ENCODE results near the gene EEF1E1.

The EEF1E1 gene

GRCh38 chr6:8084586-8084985 is 17.8 kb downstream of the EEF1E1 start:
- H3K4me3 Mint-ChIP-seq, result no peak overlapping the region
- H3K27me3 Mint-ChIP-seq, result no peaks in the 10 kb centered on the region
- ATAC-seq (replicated peaks; ENCODE audit: extremely low read depth, poor library complexity, severe bottlenecking) (no peak), DNase-seq (ENCODE audit: low spot score in 2 of 2) (no peak)
- no peak overlapping the region for H3K27ac Mint-ChIP-seq (ENCODE audit: low read depth)
- H3K36me3 Mint-ChIP-seq (ENCODE audit: insufficient read depth), result peaks cover 15% of the 10 kb centered on the region
- peaks cover 9% of the 10 kb centered on the region for H3K4me1 Mint-ChIP-seq
- H3K9me3 Mint-ChIP-seq, result no peaks in the 10 kb centered on the region

- DNase-seq (ENCODE audit: low spot score in 2 of 2), result no peak
- H3K27ac Mint-ChIP-seq (ENCODE audit: low read depth), result no peak overlapping the region
- peaks cover 9% of the 10 kb centered on the region for H3K4me1 Mint-ChIP-seq
- H3K27me3 Mint-ChIP-seq, result no peaks in the 10 kb centered on the region
- H3K36me3 Mint-ChIP-seq (ENCODE audit: insufficient read depth), result peaks cover 9% of the 10 kb centered on the region
- no peak overlapping the region for H3K4me3 Mint-ChIP-seq
- H3K9me3 Mint-ChIP-seq, result no peaks in the 10 kb centered on the region
- no peak for ATAC-seq (replicated peaks; ENCODE audit: extremely low read depth, poor library complexity, severe bottlenecking)
Measured at GRCh38 chr6:8082954-8083858, 19.1 kb downstream of the EEF1E1 start.

GRCh38 chr6:8082572-8082953 is 19.8 kb downstream of the EEF1E1 start:
- peaks cover 9% of the 10 kb centered on the region for H3K4me1 Mint-ChIP-seq
- no peak for ATAC-seq (replicated peaks; ENCODE audit: extremely low read depth, poor library complexity, severe bottlenecking)
- H3K36me3 Mint-ChIP-seq (ENCODE audit: insufficient read depth), result peaks cover 6% of the 10 kb centered on the region
- H3K9me3 Mint-ChIP-seq, result no peaks in the 10 kb centered on the region
- DNase-seq (ENCODE audit: low spot score in 2 of 2), result no peak
- no peak overlapping the region for H3K27ac Mint-ChIP-seq (ENCODE audit: low read depth)
- no peaks in the 10 kb centered on the region for H3K27me3 Mint-ChIP-seq
- H3K4me3 Mint-ChIP-seq, result no peak overlapping the region

- ATAC-seq (replicated peaks; ENCODE audit: extremely low read depth, poor library complexity, severe bottlenecking), result no peak
- no peak for DNase-seq (ENCODE audit: low spot score in 2 of 2)
- Mint-ChIP-seq H3K36me3 (ENCODE audit: insufficient read depth) (peaks cover 2% of the 10 kb centered on the region), H3K4me3 (no peak overlapping the region), H3K4me1 (no peaks in the 10 kb centered on the region), H3K27me3 (no peaks in the 10 kb centered on the region), H3K9me3 (no peaks in the 10 kb centered on the region), H3K27ac (ENCODE audit: low read depth) (no peak overlapping the region)
Measured at GRCh38 chr6:8080362-8081151, 21.8 kb downstream of the EEF1E1 start.

- Mint-ChIP-seq H3K4me1 (no peaks in the 10 kb centered on the region), H3K4me3 (no peak overlapping the region), H3K27me3 (no peaks in the 10 kb centered on the region), H3K27ac (ENCODE audit: low read depth) (no peak overlapping the region), H3K9me3 (no peaks in the 10 kb centered on the region), H3K36me3 (ENCODE audit: insufficient read depth) (peaks cover 2% of the 10 kb centered on the region)
- DNase-seq (ENCODE audit: low spot score in 2 of 2), result no peak
- no peak for ATAC-seq (replicated peaks; ENCODE audit: extremely low read depth, poor library complexity, severe bottlenecking)
Measured at GRCh38 chr6:8079126-8079525, 23.2 kb downstream of the EEF1E1 start.

GRCh38 chr6:8077991-8078390 is 24.4 kb downstream of the EEF1E1 start:
- DNase-seq (ENCODE audit: low spot score in 2 of 2), result no peak
- Mint-ChIP-seq H3K27me3 (no peaks in the 10 kb centered on the region), H3K4me1 (no peaks in the 10 kb centered on the region), H3K9me3 (no peaks in the 10 kb centered on the region), H3K27ac (ENCODE audit: low read depth) (no peak overlapping the region), H3K4me3 (no peak overlapping the region), H3K36me3 (ENCODE audit: insufficient read depth) (peaks cover 2% of the 10 kb centered on the region)
- no peak for ATAC-seq (replicated peaks; ENCODE audit: extremely low read depth, poor library complexity, severe bottlenecking)

- Mint-ChIP-seq H3K4me1 (no peaks in the 10 kb centered on the region), H3K4me3 (no peak overlapping the region)
Measured at GRCh38 chr6:8075704-8076103, 26.6 kb downstream of the EEF1E1 start.

GRCh38 chr6:8075185-8075584 is 27.2 kb downstream of the EEF1E1 start:
- Mint-ChIP-seq H3K4me3 (no peak overlapping the region), H3K4me1 (no peaks in the 10 kb centered on the region), H3K9me3 (no peaks in the 10 kb centered on the region), H3K27ac (ENCODE audit: low read depth) (no peak overlapping the region), H3K27me3 (no peaks in the 10 kb centered on the region), H3K36me3 (ENCODE audit: insufficient read depth) (no peaks in the 10 kb centered on the region)
- DNase-seq (ENCODE audit: low spot score in 2 of 2) (no peak), ATAC-seq (replicated peaks; ENCODE audit: extremely low read depth, poor library complexity, severe bottlenecking) (no peak)

More at GRCh38 chr6:8075704-8076103, 26.6 kb downstream of the EEF1E1 start:
- ATAC-seq (replicated peaks; ENCODE audit: extremely low read depth, poor library complexity, severe bottlenecking) (no peak), DNase-seq (ENCODE audit: low spot score in 2 of 2) (no peak)
- no peaks in the 10 kb centered on the region for H3K9me3 Mint-ChIP-seq
- no peak overlapping the region for H3K27ac Mint-ChIP-seq (ENCODE audit: low read depth)
- no peaks in the 10 kb centered on the region for H3K27me3 Mint-ChIP-seq
- H3K36me3 Mint-ChIP-seq (ENCODE audit: insufficient read depth), result peaks cover under 1% of the 10 kb centered on the region

- no peak overlapping the region for H3K4me3 Mint-ChIP-seq
- no peak for ATAC-seq (replicated peaks; ENCODE audit: extremely low read depth, poor library complexity, severe bottlenecking)
- no peaks in the 10 kb centered on the region for H3K27me3 Mint-ChIP-seq
- no peak overlapping the region for H3K27ac Mint-ChIP-seq (ENCODE audit: low read depth)
- no peak for DNase-seq (ENCODE audit: low spot score in 2 of 2)
- H3K36me3 Mint-ChIP-seq (ENCODE audit: insufficient read depth), result no peaks in the 10 kb centered on the region
- no peaks in the 10 kb centered on the region for H3K9me3 Mint-ChIP-seq
- no peaks in the 10 kb centered on the region for H3K4me1 Mint-ChIP-seq
Measured at GRCh38 chr6:8074213-8074612, 28.1 kb downstream of the EEF1E1 start.

GRCh38 chr6:8073758-8074157 is 28.6 kb downstream of the EEF1E1 start:
- no peak for ATAC-seq (replicated peaks; ENCODE audit: extremely low read depth, poor library complexity, severe bottlenecking)
- DNase-seq (ENCODE audit: low spot score in 2 of 2), result no peak
- no peak overlapping the region for H3K4me3 Mint-ChIP-seq
- H3K9me3 Mint-ChIP-seq, result no peaks in the 10 kb centered on the region
- H3K27ac Mint-ChIP-seq (ENCODE audit: low read depth), result no peak overlapping the region
- no peaks in the 10 kb centered on the region for H3K4me1 Mint-ChIP-seq
- no peaks in the 10 kb centered on the region for H3K27me3 Mint-ChIP-seq
- no peaks in the 10 kb centered on the region for H3K36me3 Mint-ChIP-seq (ENCODE audit: insufficient read depth)

GRCh38 chr6:8070718-8071117 is 31.6 kb downstream of the EEF1E1 start:
- Mint-ChIP-seq H3K4me3 (no peak overlapping the region), H3K27ac (ENCODE audit: low read depth) (no peak overlapping the region), H3K27me3 (no peaks in the 10 kb centered on the region), H3K4me1 (peaks cover 5% of the 10 kb centered on the region), H3K36me3 (ENCODE audit: insufficient read depth) (no peaks in the 10 kb centered on the region), H3K9me3 (no peaks in the 10 kb centered on the region)
- DNase-seq (ENCODE audit: low spot score in 2 of 2), result no peak
- no peak for ATAC-seq (replicated peaks; ENCODE audit: extremely low read depth, poor library complexity, severe bottlenecking)

- Mint-ChIP-seq H3K9me3 (no peaks in the 10 kb centered on the region), H3K27ac (ENCODE audit: low read depth) (no peak overlapping the region), H3K27me3 (no peaks in the 10 kb centered on the region), H3K4me3 (no peak overlapping the region), H3K4me1 (peaks cover 14% of the 10 kb centered on the region), H3K36me3 (ENCODE audit: insufficient read depth) (no peaks in the 10 kb centered on the region)
- ATAC-seq (replicated peaks; ENCODE audit: extremely low read depth, poor library complexity, severe bottlenecking) (no peak), DNase-seq (ENCODE audit: low spot score in 2 of 2) (no peak)
Measured at GRCh38 chr6:8069631-8070284, 32.6 kb downstream of the EEF1E1 start.
